GM12874 (cell line): ENCODE data around the gene TUBGCP3.

Experiments
- CTCF ChIP-seq: IDR thresholded peaks from 2 replicates; pipeline ENCODE4 v1.5.1; 2011; ENCODE audit warnings: low read depth, mild to moderate bottlenecking, control low read depth, low read length, moderate library complexity; ENCODE audit not compliant: insufficient read depth

The TUBGCP3 gene

DNA sequence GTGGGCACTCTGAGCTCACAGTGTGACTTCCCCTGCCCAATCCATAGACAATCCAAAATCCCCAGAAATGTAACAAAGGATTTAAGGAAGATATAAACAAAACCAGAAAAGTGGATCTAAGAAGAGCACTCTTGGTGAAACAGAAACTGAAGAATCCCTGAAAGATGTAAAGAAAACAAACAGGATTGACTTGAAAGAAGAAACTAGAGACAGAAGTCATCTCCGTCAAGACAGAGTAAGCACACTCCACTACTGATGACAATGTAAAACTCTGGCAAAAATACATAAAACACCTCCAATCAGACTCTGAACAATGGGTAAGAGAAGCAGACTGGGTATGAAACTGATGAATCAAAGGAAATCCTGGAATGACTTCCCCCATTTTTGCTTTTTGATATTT lies 13.5 kb downstream of the TUBGCP3 start:
- no peak for TF ChIP-seq CTCF

GRCh38 chr13:112573710-112574109 lies 14.2 kb downstream of the TUBGCP3 start:
- no peak for TF ChIP-seq CTCF

DNA sequence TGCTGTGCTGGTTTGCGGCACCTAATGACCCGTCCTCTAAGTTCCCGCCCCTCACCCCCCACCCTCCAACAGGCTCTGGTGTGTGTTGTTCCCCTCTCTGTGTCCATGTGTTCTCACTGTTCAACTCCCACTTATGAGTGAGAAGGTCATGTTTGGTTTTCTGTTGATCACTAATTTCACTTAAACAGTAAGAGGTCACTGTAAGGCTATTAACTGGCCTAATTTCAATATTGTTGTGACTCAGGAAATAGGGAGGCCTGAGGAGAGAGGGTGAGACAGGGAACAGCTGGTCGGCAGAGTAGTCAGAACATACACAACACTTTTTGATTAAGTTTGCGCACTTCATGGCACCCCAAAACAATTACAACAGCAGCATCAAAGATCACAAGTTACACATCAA lies 15.6 kb downstream of the TUBGCP3 start:
- no peak for TF ChIP-seq CTCF

GRCh38 chr13:112569821-112570220 lies 18.1 kb downstream of the TUBGCP3 start:
- no peak for TF ChIP-seq CTCF

DNA sequence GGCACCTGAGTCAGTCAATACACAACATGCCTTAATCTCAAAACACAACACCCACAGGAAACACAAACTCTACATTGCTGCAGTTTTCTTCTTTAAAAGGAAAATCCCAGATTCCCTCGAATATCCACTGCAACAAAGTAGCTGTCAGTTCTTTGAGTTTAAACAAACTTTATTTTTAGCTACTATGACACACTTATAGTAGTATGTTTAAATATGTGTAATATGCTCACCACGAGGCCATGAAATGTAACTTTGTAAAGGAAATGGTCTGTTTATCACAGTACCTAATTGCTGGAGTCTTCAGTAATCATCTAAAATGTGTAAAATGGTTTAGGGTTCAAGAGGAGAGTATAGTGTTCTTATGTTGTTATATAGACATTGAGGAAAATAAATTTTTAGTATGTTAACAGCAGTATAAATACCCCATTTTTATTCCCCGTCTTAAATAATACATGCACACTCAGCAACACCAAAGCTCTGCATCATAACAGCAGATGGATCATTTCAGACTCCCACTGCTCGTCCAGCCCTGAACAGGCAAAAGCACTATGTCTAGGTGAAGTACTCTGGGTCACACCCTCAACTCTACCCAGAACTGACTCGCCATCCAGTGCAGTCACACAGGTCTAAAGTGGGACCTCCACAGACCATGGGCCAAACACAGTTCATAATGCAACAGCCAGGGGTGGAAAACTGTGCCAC lies 20.6 kb downstream of the TUBGCP3 start:
- no peak for TF ChIP-seq CTCF

DNA sequence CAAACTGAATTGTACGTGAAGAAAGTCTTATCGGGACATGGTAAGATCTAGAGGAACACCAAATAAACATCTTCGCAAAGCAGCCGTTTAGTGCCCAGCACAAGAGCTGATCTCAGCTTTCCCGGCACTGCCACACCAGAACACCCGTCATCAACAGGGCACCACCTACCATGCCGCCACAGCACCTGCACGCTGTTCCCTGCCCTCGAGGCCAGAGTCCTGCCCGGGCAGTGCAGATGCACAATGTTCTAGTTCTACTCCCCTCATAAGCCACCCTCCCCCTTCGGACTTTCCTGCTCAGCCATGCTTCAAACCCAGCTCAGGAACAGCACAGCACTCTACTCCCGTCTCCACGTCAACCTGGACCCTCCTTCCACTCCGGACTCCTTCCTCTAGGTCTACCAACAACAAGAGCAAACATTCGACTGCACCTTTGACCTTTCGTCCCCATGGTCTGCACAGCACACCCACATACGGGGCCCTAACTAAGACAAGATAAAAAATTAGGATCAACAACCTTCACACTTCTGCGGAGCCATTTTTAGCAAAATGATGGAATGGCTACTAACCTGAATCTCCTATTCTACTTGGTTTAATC lies 25.1 kb downstream of the TUBGCP3 start:
- TF ChIP-seq CTCF, result no peak

DNA sequence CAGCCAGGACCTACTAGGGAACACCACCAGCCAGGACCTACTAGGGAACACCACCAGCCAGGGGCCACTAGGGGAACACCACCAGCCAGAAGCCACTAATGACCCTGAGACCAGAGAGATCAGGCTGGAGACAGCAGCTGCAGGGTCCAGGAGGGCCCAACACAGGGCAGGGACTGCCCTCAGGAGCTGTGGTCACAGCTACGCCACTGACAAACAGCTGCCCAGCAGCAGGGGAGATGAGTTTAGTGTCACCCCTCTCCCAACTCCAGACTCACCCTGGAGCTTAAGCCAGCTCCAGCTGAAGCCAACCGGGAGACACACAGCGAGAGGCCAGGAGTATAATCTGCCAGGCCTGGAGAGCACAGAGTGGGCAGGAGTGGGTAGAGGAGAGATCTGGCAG lies 25.7 kb downstream of the TUBGCP3 start:
- TF ChIP-seq CTCF, result no peak

- TF ChIP-seq CTCF, result no peak
These were observed 26.5 kb downstream of the TUBGCP3 start for GRCh38 chr13:112561478-112561877.
